DOHH2 (cell line): ENCODE results near the gene POM121.
"Not testable (repeated sequence)": the region's sequence is repeated elsewhere in the genome, so short reads cannot be mapped to it uniquely, and the experiment has no call there.

Experiments
- H3F3A ChIP-seq: fragments of 200-600 bp; sonication (generic), shearing (Covaris generic); 2 replicates; pipeline ENCODE4 v1.6.0; 2016; ENCODE audit warnings: antibody characterized with exemption, mild to moderate bottlenecking; ENCODE audit not compliant: control insufficient read depth, insufficient read depth
- H3K27ac ChIP-seq: fragments of 200-600 bp; sonication (generic); 2 replicates; pipeline ENCODE4 v1.5.1; 2014; ENCODE audit warnings: low read depth, mild to moderate bottlenecking, low read length, moderate library complexity
- H3K27me3 ChIP-seq: fragments of 200-600 bp; sonication (generic); 2 replicates; pipeline ENCODE4 v1.6.1; 2014; ENCODE audit warnings: mild to moderate bottlenecking, low read length, mixed read lengths; ENCODE audit not compliant: control insufficient read depth
- H3K36me3 ChIP-seq: fragments of 200-600 bp; sonication (generic); 2 replicates; pipeline ENCODE4 v1.6.1; 2014; ENCODE audit warnings: mild to moderate bottlenecking, low read length, moderate library complexity, mixed read lengths; ENCODE audit not compliant: control insufficient read depth
- H3K4me1 ChIP-seq: fragments of 200-600 bp; sonication (generic); 2 replicates; pipeline ENCODE4 v1.6.1; 2014; ENCODE audit warnings: mild to moderate bottlenecking, low read length, mixed read lengths; ENCODE audit not compliant: control insufficient read depth
- H3K4me2 ChIP-seq: fragments of 200-600 bp; sonication (generic); 2 replicates; pipeline ENCODE4 v1.6.0; 2014; ENCODE audit warnings: mild to moderate bottlenecking, low read length, moderate library complexity
- H3K4me3 ChIP-seq: fragments of 200-600 bp; sonication (generic); 2 replicates; pipeline ENCODE4 v1.5.1; 2014; ENCODE audit warnings: mild to moderate bottlenecking, low read length, mixed read lengths
- H3K79me2 ChIP-seq: fragments of 200-600 bp; sonication (generic); 2 replicates; pipeline ENCODE4 v1.6.1; 2014; ENCODE audit warnings: mild to moderate bottlenecking, low read length, mixed read lengths; ENCODE audit not compliant: control insufficient read depth
- H3K9me2 ChIP-seq: fragments of 200-600 bp; sonication (generic); replicated peaks from 2 replicates; pipeline ENCODE4 v1.6.1; 2014; ENCODE audit warnings: mild to moderate bottlenecking, low read length, mixed read lengths; ENCODE audit not compliant: control insufficient read depth
- H3K9me3 ChIP-seq: fragments of 200-600 bp; sonication (generic); 2 replicates; pipeline ENCODE4 v1.6.1; 2014; ENCODE audit warnings: antibody characterized with exemption, low read length, mixed read lengths; ENCODE audit not compliant: control insufficient read depth, insufficient read depth
- H4K20me1 ChIP-seq: fragments of 200-600 bp; sonication (generic); 2 replicates; pipeline ENCODE4 v1.6.0; 2014; ENCODE audit warnings: low read depth, mild to moderate bottlenecking, antibody characterized with exemption, low read length, moderate library complexity; ENCODE audit not compliant: control insufficient read depth, insufficient read depth

The POM121 gene

GRCh38 chr7:72969688-72970087, 44.8 kb downstream of the POM121 start:
- not testable (repeated sequence) for H3K27ac ChIP-seq, H3K9me3 ChIP-seq, H3K4me3 ChIP-seq, H3K27me3 ChIP-seq, H3K4me2 ChIP-seq, H3K4me1 ChIP-seq, H3F3A ChIP-seq, H3K9me2 ChIP-seq, H4K20me1 ChIP-seq, H3K79me2 ChIP-seq, H3K36me3 ChIP-seq

- not testable (repeated sequence) for H3K27me3 ChIP-seq, H3K79me2 ChIP-seq
These were observed 46.6 kb downstream of the POM121 start for GRCh38 chr7:72971505-72971904.

GRCh38 chr7:72974781-72975180, 49.9 kb downstream of the POM121 start:
- H3K4me3 ChIP-seq, H4K20me1 ChIP-seq, H3K79me2 ChIP-seq, H3F3A ChIP-seq, H3K4me2 ChIP-seq, H3K36me3 ChIP-seq, H3K27me3 ChIP-seq, H3K27ac ChIP-seq, H3K9me3 ChIP-seq, H3K9me2 ChIP-seq, H3K4me1 ChIP-seq: not testable (repeated sequence)

More at GRCh38 chr7:72971505-72971904, 46.6 kb downstream of the POM121 start:
- H4K20me1 ChIP-seq, H3F3A ChIP-seq, H3K4me3 ChIP-seq, H3K4me2 ChIP-seq, H3K27ac ChIP-seq, H3K36me3 ChIP-seq, H3K4me1 ChIP-seq, H3K9me2 ChIP-seq, H3K9me3 ChIP-seq: not testable (repeated sequence)

GRCh38 chr7:72975656-72976286, 50.9 kb downstream of the POM121 start:
- H4K20me1 ChIP-seq, H3K9me3 ChIP-seq, H3F3A ChIP-seq, H3K79me2 ChIP-seq, H3K4me2 ChIP-seq, H3K27ac ChIP-seq, H3K9me2 ChIP-seq, H3K4me3 ChIP-seq, H3K27me3 ChIP-seq, H3K36me3 ChIP-seq, H3K4me1 ChIP-seq: not testable (repeated sequence)

- not testable (repeated sequence) for H3K4me2 ChIP-seq, H3K27me3 ChIP-seq, H3F3A ChIP-seq, H3K79me2 ChIP-seq, H4K20me1 ChIP-seq, H3K4me1 ChIP-seq, H3K4me3 ChIP-seq, H3K27ac ChIP-seq, H3K36me3 ChIP-seq, H3K9me2 ChIP-seq, H3K9me3 ChIP-seq
These were observed 51.5 kb downstream of the POM121 start for GRCh38 chr7:72976434-72976833.

- H3K4me1 ChIP-seq = not testable (repeated sequence)
These were observed 55.5 kb downstream of the POM121 start for GRCh38 chr7:72980382-72980781.

GRCh38 chr7:72982084-72982483, 57.2 kb downstream of the POM121 start:
- not testable (repeated sequence) for H3K9me2 ChIP-seq, H3K79me2 ChIP-seq, H3K4me3 ChIP-seq, H3K9me3 ChIP-seq, H3F3A ChIP-seq, H3K36me3 ChIP-seq, H3K4me2 ChIP-seq, H3K27me3 ChIP-seq, H4K20me1 ChIP-seq, H3K4me1 ChIP-seq, H3K27ac ChIP-seq

More at GRCh38 chr7:72980382-72980781, 55.5 kb downstream of the POM121 start:
- not testable (repeated sequence) for H3K9me2 ChIP-seq, H3K4me3 ChIP-seq, H3K79me2 ChIP-seq, H3K4me2 ChIP-seq, H3K36me3 ChIP-seq, H3F3A ChIP-seq, H4K20me1 ChIP-seq, H3K9me3 ChIP-seq, H3K27ac ChIP-seq, H3K27me3 ChIP-seq

- not testable (repeated sequence) for H3K9me2 ChIP-seq, H3K27ac ChIP-seq, H3K9me3 ChIP-seq, H3K36me3 ChIP-seq, H3K4me2 ChIP-seq, H4K20me1 ChIP-seq, H3K79me2 ChIP-seq, H3K4me3 ChIP-seq, H3K27me3 ChIP-seq, H3K4me1 ChIP-seq, H3F3A ChIP-seq
These were observed 65.4 kb downstream of the POM121 start for GRCh38 chr7:72990146-72990913.
